Body of pancreas (tissue), 4 donors: Measurements from ENCODE around the gene S1PR2.

Source experiments
- POLR2A ChIP-seq, 3 donors: fragments of 450-650 bp; IDR thresholded peaks; one replicate each; pipeline ENCODE4 v1.6.1; 2016; ENCODE audit warnings: antibody characterized with exemption in 3 of 3, mild to moderate bottlenecking in 2 of 3
- TF ChIP-seq, protein P1 (sequence below), 7 experiments: fragments of 450-650 bp in 4 of 7; fragments of 200-600 bp in 3 of 7; sonication (generic) in 3 of 7; IDR thresholded peaks; one replicate each; pipeline ENCODE4 v1.5.1; 2016 to 2019; ENCODE audit warnings: antibody characterized with exemption in 7 of 7

DNA sequence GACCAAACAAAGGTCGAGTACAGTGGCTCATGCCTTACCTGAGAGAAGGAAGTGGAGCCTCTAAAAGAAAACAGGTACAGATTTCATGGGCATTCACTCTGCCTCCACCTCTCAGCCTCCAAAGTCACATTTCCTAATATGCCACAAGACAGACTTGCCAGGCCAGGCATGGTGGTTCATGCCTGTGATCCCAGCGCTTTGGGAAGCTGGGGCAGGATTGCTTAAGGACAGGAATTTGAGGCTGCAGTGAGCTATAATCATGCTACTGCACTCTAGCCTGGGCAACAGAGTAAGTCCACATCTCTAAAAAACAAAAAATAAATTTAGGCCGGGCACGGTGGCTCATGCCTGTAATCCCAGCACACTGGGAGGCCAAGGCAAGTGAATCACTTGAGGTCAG, 25.5 kb downstream of the S1PR2 start:
- TF ChIP-seq, protein P1, sequence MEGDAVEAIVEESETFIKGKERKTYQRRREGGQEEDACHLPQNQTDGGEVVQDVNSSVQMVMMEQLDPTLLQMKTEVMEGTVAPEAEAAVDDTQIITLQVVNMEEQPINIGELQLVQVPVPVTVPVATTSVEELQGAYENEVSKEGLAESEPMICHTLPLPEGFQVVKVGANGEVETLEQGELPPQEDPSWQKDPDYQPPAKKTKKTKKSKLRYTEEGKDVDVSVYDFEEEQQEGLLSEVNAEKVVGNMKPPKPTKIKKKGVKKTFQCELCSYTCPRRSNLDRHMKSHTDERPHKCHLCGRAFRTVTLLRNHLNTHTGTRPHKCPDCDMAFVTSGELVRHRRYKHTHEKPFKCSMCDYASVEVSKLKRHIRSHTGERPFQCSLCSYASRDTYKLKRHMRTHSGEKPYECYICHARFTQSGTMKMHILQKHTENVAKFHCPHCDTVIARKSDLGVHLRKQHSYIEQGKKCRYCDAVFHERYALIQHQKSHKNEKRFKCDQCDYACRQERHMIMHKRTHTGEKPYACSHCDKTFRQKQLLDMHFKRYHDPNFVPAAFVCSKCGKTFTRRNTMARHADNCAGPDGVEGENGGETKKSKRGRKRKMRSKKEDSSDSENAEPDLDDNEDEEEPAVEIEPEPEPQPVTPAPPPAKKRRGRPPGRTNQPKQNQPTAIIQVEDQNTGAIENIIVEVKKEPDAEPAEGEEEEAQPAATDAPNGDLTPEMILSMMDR (IDR thresholded peaks at IDR 0.05): no peak
- no peak for TF ChIP-seq POLR2A (IDR thresholded peaks at IDR 0.05)
